Jurkat, Clone E6-1 (cell line): ENCODE results near the gene CRYBG1.
"Not testable (repeated sequence)": the region's sequence is repeated elsewhere in the genome, so short reads cannot be mapped to it uniquely, and the experiment has no call there.

ENCODE experiments used
- DNase-seq: peaks from one replicate; pipeline ENCODE4 v3.0.0-alpha.2; 2011; ENCODE audit warnings: low read depth, low spot score
- H3K4me3 ChIP-seq: 2 replicates; pipeline ENCODE4 v1.5.1; 2011; ENCODE audit warnings: mild to moderate bottlenecking, low read length, control low read depth, moderate library complexity

The CRYBG1 gene

DNA sequence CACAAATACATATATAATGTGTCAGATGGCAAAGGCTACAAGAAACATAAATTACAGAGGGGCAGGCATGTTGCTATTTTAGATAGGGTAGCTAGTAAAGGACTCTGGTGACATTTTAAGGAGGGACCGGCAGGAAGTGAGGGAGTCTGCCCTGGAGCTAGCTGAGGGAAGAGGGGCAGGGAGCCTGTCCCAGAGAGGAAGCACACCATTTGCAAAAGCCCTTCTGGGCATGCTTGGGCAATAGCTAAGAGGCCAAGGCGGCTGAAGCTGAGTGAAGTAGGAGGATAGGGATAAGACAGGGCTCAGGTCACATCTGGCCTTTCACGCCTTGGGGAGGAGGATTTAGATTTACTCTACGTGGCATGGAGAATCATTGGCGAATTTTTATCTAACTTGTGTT is 172.5 kb downstream of the CRYBG1 start:
- H3K4me3 ChIP-seq, result no peak overlapping the region
- DNase-seq, result no peak

DNA sequence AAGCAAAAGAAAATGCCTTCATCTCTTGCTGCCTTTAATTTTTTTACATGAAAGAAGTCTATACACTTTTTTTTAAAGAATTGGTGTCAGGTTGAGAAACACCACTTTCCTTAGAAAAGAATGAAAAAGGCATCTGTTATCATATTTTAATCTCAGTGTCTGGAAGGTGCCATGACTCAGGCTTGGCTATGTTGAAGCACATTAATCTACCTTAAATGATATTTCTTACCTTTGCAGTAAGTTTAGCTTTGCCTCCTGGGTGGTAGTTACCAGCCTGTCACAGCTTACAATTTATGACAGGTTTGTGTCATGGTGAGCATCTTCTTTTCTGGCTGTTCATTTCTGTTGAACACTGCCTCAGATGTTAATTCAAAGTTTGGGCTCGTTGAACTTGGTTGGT is 173.5 kb downstream of the CRYBG1 start:
- DNase-seq, result no peak
- no peak overlapping the region for H3K4me3 ChIP-seq

DNA sequence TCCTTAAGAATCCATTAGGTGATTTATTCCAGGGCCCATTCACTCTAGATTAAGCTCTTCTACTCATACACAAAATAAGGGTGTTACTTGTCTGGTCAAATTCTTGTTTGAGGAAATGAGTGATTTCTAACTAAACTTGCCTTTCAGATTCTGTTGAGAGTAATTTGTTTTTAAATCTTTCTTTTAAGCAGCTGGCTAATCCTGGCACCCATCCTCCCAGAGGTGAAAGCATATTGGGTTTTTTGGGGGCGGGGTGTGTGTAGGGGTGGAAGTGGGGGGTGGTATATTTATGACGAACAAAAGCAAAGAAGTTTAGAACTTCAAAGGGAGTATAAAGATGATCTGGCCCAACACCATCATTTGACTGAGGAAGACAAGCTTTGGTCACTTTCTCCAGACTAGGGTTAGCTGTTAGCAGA is 174.1 kb downstream of the CRYBG1 start:
- H3K4me3 ChIP-seq, result no peak overlapping the region
- DNase-seq, result no peak

DNA sequence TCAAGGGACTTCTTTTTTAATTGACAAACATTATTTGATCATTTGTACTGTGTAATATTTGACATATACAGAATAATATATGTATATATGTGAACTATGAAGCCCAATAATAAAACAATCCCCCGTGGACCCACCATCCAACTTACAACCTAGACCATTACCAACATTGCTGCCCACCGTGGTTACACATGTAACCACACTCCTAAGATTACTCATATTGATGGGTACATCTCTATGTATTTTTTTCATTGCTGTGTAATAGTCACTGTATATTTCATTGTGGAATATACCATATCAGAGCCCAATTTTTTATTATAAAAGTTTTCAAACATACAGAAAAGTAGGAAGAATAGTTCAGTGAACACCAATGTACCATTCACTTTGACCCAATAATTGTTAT is 174.5 kb downstream of the CRYBG1 start:
- no peak overlapping the region for H3K4me3 ChIP-seq
- DNase-seq, result no peak

DNA sequence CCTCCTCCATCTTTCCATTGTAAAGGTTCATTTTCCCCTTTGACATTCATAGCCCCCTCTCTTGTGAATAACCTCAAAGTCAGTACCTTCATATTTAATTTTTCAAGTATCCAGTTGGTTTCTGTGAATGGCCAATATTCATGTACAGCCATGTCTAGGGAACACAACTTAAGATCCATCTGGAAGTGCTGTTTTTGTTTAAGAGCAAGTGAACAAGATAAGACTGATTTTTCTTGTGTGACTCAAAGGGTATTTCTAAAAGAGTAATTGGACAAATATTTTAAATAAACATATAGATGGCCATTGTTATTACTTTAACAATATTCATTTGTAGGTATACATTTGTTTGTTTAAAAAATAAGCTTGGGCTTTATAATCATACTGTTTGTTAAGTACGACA is 175.8 kb downstream of the CRYBG1 start:
- DNase-seq, result no peak
- no peak overlapping the region for H3K4me3 ChIP-seq

DNA sequence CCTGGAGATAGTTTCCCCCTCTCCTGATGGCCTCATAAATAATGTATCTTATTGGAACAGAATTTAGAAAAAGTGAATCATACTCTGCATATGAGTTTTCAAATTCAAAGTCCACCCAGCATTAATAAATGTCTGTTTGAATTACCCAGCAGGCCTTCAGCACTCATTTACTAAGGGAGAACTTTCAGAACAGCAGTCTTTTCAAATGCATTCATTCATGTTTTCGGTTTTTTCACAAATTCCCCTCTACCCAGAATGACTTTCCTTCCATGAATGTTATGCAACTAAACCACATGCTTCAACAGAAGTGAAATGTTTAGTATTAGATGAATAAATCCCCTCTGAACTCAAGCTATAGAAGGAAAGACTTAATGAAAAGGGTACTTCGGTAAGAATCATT is 176.3 kb downstream of the CRYBG1 start:
- no peak overlapping the region for H3K4me3 ChIP-seq
- no peak for DNase-seq

DNA sequence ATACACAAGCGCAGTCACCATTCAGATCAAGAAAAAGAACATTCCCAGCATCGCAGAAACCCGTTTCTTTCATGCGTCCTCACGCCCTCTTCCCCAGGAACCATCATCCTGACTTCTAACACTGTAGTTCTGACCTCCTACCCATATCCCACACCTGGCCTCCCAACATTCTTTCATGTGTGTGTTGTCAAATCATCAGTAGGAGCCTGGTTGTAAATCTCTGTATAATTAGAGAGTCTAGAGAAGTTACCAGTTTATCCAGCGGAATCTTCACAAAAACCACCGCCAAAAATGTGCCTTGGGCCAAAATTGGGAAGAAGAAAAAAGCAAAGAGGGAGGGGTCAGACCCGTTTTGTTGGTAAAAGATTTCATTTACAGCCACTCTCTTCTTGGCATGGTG is 177.1 kb downstream of the CRYBG1 start:
- no peak for DNase-seq
- no peak overlapping the region for H3K4me3 ChIP-seq

DNA sequence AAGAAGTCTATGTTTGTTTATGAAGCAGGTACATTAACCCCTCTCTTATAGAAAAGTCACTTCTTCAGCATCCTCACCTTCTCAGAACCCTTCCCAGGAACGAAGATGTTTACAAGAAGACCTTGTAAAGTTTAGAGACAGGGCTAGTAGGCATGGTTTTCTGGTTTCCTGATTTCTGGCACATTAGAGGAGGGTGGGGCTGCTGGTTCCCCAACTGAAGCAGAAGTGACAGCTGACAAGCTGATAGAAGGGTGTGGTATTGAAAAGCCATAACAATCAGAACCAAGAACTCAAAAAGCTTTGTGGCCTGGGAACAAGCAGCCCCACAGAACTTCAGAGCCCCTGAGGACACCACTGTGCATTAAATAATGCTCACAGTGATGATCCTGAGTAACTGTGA is 177.6 kb downstream of the CRYBG1 start:
- H3K4me3 ChIP-seq, result no peak overlapping the region
- no peak for DNase-seq

DNA sequence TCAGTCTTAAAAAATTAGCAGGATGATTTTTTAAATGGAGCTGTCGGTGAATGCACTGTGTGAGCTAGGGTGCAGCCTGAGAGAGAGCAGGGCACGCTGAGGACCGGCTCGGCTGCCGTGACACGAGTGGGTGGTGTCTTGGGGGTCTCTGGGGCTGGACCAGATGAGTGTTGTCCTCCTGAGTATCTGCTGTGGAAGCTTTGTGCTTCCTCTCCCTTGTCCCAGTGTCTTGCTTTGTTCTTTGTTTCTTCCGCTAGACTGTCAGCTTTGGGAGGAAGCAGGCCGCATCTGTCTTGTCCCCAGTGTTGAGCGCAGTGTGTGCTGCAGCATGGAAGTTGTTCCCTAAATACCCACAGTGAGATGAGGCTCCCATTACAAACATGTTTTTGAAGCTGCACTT is 179.4 kb downstream of the CRYBG1 start:
- DNase-seq, result no peak
- no peak overlapping the region for H3K4me3 ChIP-seq

DNA sequence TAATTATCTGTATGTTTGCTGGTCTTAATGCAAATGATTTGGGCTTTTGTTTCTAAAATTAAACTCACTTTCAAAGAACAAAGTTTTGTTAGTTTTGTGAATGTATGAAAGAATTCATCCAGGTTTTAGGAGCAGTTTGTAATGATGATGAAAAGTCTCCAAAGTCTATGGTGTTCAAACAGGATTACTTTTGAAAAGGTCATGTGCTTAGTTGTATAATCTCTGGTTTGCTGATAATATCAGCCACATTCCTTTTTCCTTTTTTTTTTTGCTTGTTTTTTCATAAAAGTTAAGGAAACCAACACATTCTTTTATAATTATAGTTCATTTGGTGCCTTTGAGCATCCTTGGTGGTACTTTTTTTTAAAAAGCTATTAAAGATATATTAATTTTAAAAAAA is 179.9 kb downstream of the CRYBG1 start:
- H3K4me3 ChIP-seq, result no peak overlapping the region
- DNase-seq, result no peak

DNA sequence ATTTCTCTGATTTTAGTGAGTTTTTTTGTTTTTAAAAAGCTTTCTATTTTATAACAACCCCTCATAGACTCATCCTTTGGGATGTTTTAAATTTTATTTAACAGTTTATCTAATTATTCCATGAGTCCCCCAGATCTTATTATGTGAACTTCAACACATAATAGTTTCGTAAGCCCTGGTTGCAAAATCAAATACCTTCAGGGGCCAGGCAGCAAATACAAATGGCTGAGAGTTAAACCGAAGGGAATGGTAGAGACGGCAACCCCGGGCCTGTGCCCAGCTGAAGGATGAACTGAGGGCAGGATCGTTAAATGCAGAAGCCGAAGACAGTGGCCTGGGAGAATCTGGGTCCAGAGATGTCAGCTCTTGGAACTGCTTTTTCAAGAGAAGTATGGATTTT is 180.4 kb downstream of the CRYBG1 start:
- H3K4me3 ChIP-seq, result no peak overlapping the region
- no peak for DNase-seq

DNA sequence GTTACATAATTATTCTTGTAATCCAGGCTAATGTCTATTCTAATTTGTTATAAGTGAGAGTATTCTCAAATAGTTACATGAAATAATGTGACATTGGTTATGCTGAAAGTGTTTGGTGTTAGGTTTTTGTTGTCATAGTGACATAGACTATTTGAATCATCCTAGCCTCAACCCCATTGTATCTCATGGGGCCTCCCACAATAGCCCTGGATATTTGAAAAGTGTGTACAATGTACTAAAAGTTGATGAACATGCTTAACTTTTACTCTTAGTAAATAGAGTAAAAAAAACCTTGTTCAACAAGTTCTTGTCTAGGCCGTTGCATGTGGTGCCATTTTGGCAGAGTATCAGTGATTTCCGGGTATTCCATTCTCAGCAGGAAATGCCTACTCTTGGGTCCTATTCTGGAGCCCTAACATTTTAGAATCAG is 185.8 kb downstream of the CRYBG1 start:
- DNase-seq, result no peak
- no peak overlapping the region for H3K4me3 ChIP-seq

DNA sequence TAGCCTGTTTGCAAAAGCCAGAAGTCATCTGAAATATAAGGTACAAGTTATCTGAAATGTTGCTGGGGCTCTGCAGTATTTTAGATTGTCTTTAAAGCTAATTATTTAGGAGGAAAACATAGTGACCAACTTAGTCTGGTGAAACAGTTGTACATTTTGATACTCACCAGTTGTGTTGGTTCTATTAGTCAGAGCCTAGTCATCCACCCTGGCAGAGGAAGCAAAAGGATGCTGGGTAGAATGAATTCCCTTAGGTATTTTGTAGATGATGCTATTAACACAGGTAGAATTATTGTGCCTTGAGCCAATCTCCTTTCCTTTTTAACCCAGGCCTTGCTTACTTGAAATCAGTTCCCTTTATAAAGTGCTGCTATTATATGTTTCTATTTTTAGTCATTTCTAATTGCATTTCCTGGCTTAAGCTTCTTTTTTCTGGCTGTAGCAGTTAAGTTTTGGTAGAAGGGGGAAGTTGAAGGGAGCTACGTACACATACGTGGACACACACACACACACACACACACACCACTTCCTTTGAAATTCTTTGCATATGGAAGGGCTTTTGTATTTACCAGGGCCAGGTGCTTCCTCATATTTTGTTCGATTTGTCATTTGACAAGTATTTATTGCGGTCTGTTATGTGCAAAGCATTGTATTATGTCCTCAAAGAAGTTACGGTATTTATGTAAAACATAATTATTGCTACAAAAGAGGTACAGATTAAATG is 186.3 kb downstream of the CRYBG1 start:
- DNase-seq, result no peak
- no peak overlapping the region for H3K4me3 ChIP-seq

DNA sequence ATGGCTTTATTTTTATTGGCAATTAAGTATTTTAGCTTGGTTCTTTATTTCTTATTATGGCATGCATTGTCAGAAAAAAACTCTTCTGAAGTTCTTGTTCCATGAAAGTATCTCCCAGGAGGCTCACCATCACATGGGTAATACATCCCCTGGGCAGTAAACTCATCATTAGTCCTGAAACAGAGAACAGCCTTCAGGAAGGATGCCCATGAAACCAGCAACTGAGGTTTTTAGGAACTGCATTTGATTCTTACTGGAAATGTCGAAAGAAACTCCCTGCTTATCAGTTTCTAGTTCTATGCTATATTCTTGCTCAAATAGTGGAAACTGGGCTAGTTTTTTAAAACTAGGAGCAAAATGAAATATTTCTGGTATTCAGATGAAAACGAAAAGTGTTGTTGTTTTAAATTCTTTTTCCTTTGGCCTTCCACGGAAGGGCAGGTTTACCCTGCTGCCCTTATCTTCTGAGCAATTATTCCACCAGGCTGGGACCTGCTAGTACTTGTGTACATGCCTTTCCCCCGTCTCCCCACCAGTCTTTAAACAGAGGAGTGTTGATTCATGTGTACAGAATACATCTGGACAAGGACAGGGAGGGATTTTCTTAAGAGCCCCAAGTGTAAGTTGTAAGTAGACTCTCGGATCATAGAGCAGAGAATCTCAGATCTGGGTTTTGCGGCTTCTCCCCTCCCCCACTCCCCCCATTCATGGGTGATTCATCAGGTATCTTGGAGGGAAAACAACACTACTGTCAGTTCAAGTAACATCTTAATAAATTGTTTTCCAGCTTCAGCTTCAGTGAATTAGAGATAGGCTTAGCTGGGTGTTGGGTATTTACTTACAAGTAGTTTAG is 187.3 kb downstream of the CRYBG1 start:
- DNase-seq, result no peak
- H3K4me3 ChIP-seq, result no peak overlapping the region

DNA sequence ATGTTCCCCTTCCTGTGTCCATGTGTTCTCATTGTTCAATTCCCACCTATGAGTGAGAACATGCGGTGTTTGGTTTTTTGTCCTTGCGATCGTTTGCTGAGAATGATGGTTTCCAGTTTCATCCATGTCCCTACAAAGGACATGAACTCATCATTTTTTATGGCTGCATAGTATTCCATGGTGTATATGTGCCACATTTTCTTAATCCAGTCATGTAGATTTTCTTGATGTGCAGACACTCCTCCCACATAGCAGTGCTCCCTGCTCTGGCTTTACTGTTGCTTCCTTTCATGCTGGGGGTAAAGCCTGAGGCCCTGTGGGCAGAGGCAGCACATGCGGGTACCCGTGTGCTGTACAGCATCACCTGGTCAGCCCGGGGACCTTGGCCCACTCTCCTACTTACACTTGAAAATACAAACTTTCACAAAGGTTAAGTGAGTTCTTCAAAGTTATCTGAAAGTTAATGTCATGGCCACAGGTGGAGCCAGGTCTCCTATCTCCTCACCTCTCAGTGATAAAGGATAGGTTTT is 188.5 kb downstream of the CRYBG1 start:
- not testable (repeated sequence) for DNase-seq, H3K4me3 ChIP-seq

DNA sequence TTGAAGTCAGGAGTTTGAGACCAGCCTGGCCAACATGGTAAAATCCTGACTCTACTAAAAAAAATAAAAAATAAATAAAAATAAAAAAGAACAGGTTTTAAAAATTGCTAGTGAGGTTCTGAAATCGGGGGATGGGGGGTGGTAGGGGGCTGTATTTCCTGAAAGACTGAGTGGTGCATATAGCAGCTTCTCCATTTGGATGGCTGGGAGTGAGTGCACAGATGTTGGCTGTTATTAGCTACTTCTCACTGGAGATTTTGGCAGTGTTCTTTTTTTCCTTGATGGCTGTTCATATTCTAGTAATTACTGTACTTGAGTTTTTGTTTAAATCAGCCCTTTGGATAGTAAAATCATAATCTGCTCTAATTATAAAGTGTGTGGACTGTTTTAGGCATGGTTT is 189.0 kb downstream of the CRYBG1 start:
- H3K4me3 ChIP-seq, result no peak overlapping the region
- DNase-seq, result no peak

DNA sequence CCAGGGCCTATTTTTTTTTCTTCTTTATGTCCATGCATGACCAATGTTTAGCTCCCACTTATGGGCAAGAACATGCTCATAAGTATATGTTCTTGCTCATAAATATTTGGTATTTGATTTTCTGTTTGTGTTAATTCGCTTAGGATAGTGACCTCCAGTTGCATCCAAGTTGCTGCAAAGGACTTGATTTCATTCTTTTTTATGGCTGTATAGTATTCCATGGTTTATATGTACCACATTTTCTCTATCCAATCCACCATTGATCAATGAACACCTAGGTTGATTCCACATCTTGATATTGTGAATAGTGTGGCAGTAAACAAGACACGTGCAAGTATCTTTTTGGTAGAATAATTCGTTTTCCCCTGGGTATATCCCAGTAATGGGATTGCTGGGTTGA is 190.6 kb downstream of the CRYBG1 start:
- H3K4me3 ChIP-seq, result no peak overlapping the region
- no peak for DNase-seq

DNA sequence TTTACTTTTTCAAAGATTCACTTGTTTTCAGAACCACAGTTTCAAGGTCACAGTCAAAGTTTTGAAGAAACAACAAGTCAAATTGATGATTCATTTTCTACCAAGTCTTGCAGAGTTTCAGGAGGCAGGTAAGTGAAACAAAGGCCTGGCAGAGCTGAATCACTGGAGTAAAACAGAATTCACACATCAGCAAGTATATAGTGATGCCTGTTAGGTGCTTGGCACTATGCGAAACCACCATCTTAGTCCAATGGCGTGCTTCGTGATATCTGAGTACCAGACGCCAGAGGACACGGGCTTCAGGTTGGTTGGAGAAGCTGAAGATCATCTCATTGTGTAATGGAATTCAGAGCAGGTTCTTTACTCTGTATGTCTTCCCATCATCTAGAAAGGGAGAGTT is 192.9 kb downstream of the CRYBG1 start:
- no peak for DNase-seq
- H3K4me3 ChIP-seq, result no peak overlapping the region

DNA sequence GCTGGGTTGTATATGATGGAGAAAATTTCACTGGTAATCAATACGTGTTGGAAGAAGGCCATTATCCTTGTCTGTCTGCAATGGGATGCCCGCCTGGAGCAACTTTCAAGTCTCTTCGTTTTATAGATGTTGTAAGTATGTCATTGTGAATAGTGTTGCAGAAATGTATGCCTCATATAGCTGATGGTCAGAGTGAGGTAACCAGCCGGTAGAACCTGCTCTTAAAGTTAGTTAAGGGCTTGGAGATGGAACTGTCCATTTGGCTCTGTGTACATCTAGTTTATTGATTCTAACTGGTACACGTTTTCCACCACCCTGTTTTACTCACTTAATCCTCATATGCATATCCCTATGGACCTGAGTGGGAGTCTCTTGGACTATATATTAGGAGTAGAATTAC is 195.2 kb downstream of the CRYBG1 start:
- no peak for DNase-seq
- no peak overlapping the region for H3K4me3 ChIP-seq

DNA sequence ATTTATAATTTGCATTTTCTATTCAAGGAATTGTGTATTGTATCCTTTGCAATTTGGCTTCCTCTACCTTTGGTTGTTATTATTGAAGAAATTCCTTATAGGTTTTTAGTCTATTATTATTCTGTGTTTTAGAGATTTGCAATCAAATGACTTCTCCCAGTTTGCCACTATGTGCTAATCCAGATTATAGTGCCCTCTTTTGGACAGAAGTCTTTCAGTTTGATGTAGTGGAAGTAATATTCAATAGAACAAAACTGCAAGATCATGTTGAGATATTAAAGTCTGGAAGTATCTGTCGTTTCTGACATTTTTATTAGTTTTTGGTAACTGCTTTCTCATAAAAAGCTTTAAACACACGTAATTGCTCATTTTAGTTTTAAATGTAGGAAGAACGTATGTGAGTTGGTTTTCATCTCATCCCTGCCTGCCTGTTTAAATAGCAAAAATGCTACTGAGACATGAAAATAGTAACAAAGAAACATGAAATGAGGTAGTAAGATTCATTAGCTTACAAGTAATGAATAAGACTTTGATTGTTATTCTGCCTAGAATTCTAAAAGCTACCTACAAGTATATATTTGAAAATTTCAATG is 195.9 kb downstream of the CRYBG1 start:
- peak; percentile 28 for DNase-seq
- H3K4me3 ChIP-seq, result no peak overlapping the region
